ENCODE data around the gene LOXHD1.

The LOXHD1 gene

GRCh38 chr18:46541626-46542189, 115.3 kb downstream of the LOXHD1 start:
- DNase-seq (ENCODE audit: low read depth in 2 of 2), result no peak

- DNase-seq (ENCODE audit: low read depth in 2 of 2), result no peak
These were observed 118.6 kb downstream of the LOXHD1 start for GRCh38 chr18:46538376-46538775.

- no peak for DNase-seq (ENCODE audit: low read depth in 2 of 2)
These were observed 120.7 kb downstream of the LOXHD1 start for GRCh38 chr18:46536215-46536874.

GRCh38 chr18:46531482-46531881, 125.5 kb downstream of the LOXHD1 start:
- no peak for DNase-seq (ENCODE audit: low read depth in 2 of 2)

- DNase-seq (ENCODE audit: low read depth in 2 of 2), result no peak
These were observed 129.0 kb downstream of the LOXHD1 start for GRCh38 chr18:46528037-46528436.

- DNase-seq (ENCODE audit: low read depth in 2 of 2), result no peak
These were observed 137.2 kb downstream of the LOXHD1 start for GRCh38 chr18:46519870-46520269.

- DNase-seq (ENCODE audit: low read depth in 2 of 2), result no peak
These were observed 138.6 kb downstream of the LOXHD1 start for GRCh38 chr18:46518438-46518837.

- DNase-seq (ENCODE audit: low read depth in 2 of 2), result no peak
These were observed 140.5 kb downstream of the LOXHD1 start for GRCh38 chr18:46516555-46516954.

- DNase-seq (ENCODE audit: low read depth in 2 of 2), result no peak
These were observed 146.6 kb downstream of the LOXHD1 start for GRCh38 chr18:46510386-46510785.

GRCh38 chr18:46509530-46509929, 147.5 kb downstream of the LOXHD1 start:
- DNase-seq (ENCODE audit: low read depth in 2 of 2), result no peak

GRCh38 chr18:46506974-46507586, 149.9 kb downstream of the LOXHD1 start:
- DNase-seq (ENCODE audit: low read depth in 2 of 2), result no peak

- DNase-seq (ENCODE audit: low read depth in 2 of 2), result no peak
These were observed 154.6 kb downstream of the LOXHD1 start for GRCh38 chr18:46502444-46502843.

GRCh38 chr18:46497129-46497528, 159.9 kb downstream of the LOXHD1 start:
- DNase-seq (ENCODE audit: low read depth in 2 of 2), result no peak

GRCh38 chr18:46488471-46489213, 168.4 kb downstream of the LOXHD1 start:
- DNase-seq (ENCODE audit: low read depth in 2 of 2), result no peak

GRCh38 chr18:46485675-46486194, 171.3 kb downstream of the LOXHD1 start:
- DNase-seq (ENCODE audit: low read depth in 2 of 2), result no peak

- DNase-seq (ENCODE audit: low read depth in 2 of 2), result no peak
These were observed 172.0 kb downstream of the LOXHD1 start for GRCh38 chr18:46484971-46485370.

GRCh38 chr18:46482831-46483230, 174.2 kb downstream of the LOXHD1 start:
- DNase-seq (ENCODE audit: low read depth in 2 of 2), result no peak

GRCh38 chr18:46481847-46482245, 175.2 kb downstream of the LOXHD1 start:
- DNase-seq (ENCODE audit: low read depth in 2 of 2), result no peak

GRCh38 chr18:46481048-46481846, 175.8 kb downstream of the LOXHD1 start:
- DNase-seq (ENCODE audit: low read depth in 2 of 2), result peak in 1 of 2 donors; percentile 26

- no peak for DNase-seq (ENCODE audit: low read depth in 2 of 2)
These were observed 176.8 kb downstream of the LOXHD1 start for GRCh38 chr18:46480226-46480625.

- DNase-seq (ENCODE audit: low read depth in 2 of 2), result no peak
These were observed 178.2 kb downstream of the LOXHD1 start for GRCh38 chr18:46478796-46479195.
